GM12875 (cell line): ENCODE data around the gene MARS1.

Source experiments
- H3K4me3 ChIP-seq: one replicate; pipeline ENCODE4 v1.5.1; 2011; ENCODE audit warnings: low read depth, low read length, control low read depth
- TF ChIP-seq, protein P1 (sequence below): IDR thresholded peaks from 2 replicates; pipeline ENCODE4 v1.5.1; 2011; ENCODE audit warnings: low read depth, mild to moderate bottlenecking, control low read depth, inconsistent platforms, low read length, moderate library complexity, borderline replicate concordance; ENCODE audit not compliant: insufficient read depth

MARS1 gene

DNA sequence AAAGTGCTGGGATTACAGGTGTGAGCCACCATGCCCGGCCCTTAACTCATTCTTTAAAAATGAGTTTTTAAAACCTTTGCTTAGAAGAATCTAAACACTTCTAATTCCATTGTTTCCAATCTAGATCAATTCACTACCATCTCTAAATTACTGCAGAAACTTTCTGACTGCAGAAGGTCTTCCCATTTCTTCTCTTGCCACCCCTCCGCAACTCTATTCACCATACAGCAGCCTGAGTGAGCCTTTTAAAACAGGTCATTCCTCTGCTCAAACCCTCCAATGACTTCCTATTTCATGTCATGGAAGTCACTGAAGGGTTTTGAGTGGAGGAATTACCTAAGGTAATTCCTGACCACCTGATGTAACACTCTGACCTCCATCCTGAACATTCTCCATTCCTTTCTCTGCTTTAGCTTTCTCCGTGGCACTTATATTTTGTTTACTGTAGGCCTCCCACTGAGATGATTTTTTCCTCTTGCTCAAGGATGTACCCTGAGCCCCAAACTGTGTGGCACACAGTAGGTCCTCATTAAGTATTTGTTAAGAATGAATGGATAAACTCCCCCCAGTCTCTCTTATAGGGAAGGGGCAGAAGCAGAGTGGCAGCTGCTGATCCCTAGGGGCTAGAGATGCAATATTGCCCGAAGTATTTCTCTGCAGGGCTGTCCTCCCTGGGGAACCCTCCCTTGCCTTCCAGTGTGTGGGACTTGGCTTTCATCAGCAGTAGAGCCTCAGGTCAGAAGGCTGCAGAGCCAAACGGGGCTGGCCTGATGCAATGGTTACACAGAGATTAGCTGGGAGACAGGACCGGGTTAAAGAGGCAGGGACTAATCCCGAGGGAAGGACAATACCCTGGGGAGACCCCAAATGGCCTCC, 31.3 kb downstream of the MARS1 start:
- TF ChIP-seq, protein P1, sequence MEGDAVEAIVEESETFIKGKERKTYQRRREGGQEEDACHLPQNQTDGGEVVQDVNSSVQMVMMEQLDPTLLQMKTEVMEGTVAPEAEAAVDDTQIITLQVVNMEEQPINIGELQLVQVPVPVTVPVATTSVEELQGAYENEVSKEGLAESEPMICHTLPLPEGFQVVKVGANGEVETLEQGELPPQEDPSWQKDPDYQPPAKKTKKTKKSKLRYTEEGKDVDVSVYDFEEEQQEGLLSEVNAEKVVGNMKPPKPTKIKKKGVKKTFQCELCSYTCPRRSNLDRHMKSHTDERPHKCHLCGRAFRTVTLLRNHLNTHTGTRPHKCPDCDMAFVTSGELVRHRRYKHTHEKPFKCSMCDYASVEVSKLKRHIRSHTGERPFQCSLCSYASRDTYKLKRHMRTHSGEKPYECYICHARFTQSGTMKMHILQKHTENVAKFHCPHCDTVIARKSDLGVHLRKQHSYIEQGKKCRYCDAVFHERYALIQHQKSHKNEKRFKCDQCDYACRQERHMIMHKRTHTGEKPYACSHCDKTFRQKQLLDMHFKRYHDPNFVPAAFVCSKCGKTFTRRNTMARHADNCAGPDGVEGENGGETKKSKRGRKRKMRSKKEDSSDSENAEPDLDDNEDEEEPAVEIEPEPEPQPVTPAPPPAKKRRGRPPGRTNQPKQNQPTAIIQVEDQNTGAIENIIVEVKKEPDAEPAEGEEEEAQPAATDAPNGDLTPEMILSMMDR: no peak
- peak overlapping the region; percentile 75 for H3K4me3 ChIP-seq

DNA sequence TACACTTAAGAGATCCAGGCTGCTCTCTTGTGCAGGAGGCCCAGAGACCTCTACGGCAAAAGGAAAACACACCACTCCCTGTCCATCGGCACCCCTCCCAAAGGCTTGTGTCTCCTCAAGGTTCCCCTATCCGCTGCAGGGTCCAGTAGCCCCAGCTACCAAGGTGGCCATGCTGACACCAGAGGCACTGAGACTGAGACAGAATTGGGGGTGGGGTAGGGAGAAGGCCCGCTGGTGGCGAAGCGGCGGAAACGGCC, 31.9 kb downstream of the MARS1 start:
- H3K4me3 ChIP-seq: peak overlapping the region; percentile 75
- TF ChIP-seq, protein P1: no peak

DNA sequence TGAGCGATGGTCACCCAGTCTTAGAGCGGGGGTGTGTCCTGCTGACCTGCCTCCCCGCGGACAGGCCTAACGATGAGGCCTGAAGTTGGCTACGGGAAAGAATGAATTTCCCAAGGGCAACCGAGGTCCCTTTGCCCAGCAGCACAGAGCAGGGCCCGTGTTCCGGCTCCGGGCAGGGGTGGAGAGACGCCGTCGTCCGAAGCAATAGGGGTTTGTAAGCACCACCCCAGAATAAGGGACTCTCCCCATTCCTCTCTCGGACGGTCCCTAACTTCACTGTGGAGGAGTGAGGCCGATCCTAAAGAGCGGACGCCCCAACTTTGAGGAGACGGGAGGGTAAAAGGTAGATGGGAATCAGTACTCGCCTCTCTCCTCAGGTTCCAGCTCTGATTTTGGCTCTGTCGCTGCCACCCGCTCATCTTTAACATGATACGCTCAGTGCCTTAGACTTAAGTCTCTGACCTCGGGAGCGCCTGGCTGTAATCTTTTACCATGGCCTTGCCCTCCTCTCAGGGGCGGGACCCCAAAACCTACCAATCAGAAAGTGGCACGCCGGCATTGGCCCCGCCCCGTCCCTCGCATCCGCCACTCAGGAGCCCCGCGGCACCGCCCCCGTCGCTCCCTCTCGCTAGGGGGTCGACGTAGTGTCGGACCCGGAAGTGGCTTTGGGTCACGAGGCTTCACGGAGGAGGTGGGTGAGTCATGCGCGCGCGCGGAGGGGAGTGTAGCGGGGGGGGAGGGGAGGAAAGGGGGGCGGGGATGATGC, 32.4 kb downstream of the MARS1 start, which contains the start of gene DDIT3:
Gene DDIT3, minus strand, starts transcription at position 462 of the 766 bp plus-strand sequence. CDS start 3,108 bp downstream, outside the sequence.
- peak within 1 kb of the TSS; percentile 75 for H3K4me3 ChIP-seq
- TF ChIP-seq, protein P1: no peak

- H3K4me3 ChIP-seq: no peak overlapping the region
- TF ChIP-seq, protein P1: no peak
Measured at GRCh38 chr12:57521525-57522010, 33.7 kb downstream of the MARS1 start.

GRCh38 chr12:57522011-57522886, 34.4 kb downstream of the MARS1 start, which contains the start of gene MBD6:
MBD6 (plus strand) TSS chr12:57522824; CDS start chr12:57524304, 1,480 bp downstream.
- peak within 1 kb of the TSS; percentile 66 for H3K4me3 ChIP-seq
- TF ChIP-seq, protein P1: no peak

DNA sequence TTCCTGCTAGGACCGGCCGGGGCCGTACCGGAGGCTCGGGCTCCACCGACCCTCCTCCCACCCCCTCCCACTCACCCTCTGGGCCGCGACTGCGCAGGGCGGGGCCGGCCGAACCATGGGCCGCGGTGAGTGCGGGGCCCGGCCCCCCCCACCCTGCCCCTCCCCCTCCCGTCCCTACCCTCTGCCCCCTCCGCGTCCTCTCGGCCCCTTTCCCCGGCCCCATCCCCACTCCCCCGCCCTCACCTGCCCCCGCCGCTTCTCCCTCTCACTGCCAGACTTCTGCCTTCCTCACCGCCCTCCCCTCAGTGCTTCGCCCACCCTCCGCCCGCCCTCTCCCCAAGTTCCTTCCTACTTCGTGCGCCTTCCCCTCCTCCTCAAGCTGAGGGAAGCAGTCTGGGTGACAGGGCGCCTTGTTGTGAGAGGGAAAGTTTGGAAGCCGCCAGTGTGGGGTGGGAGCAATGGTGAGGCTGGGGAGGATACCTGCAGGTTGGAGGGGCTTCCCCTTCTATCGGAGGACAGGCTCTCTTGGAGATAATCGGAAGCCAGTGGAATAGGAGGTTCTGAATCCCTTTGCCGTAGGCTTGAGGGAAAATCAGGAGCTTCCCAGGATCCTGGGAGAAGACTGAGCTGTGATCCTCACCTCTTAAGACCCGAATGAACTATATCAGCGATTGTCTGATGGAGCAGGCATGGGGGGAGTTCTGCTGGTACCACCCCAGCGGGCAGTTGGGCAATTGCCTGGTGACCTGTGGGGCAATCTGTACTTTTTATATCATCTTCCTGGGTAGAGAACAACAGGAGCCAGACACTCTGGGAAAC, 35.2 kb downstream of the MARS1 start:
- peak overlapping the region; percentile 66 for H3K4me3 ChIP-seq
- TF ChIP-seq, protein P1: 0 out of 2 replicates have a peak, but pooled peaks have one; percentile 3
